HepG2 (cell line): ENCODE data around the gene ARL4D. TPM values are rescaled to one million over a fixed set of nuclear protein-coding genes. Genes with fewer than 3 reads are reported as not detected.
A peak's percentile ranks its signal among the peaks of the same experiment; 100 is the strongest.

Experiments
- CBX5 ChIP-seq: sonication (generic); formaldehyde crosslinking; IDR thresholded peaks from 2 replicates; pipeline ENCODE4 v1.4.0; 2020; ENCODE audit warnings: missing genetic modification reagents, borderline replicate concordance
- DPF2 ChIP-seq: sonication (generic); formaldehyde crosslinking; IDR thresholded peaks from 2 replicates; pipeline ENCODE4 v1.4.0; 2020; ENCODE audit warnings: mild to moderate bottlenecking, low read depth, missing genetic modification reagents, borderline replicate concordance
- EZH2 ChIP-seq: conservative IDR thresholded peaks from 2 replicates; pipeline ENCODE4 v1.6.1; 2012; ENCODE audit warnings: mild to moderate bottlenecking, low read depth, low read length, moderate library complexity
- MTA1 ChIP-seq: sonication (generic); formaldehyde crosslinking; IDR thresholded peaks from 2 replicates; pipeline ENCODE4 v1.4.0; 2020; ENCODE audit warnings: missing genetic modification reagents, mild to moderate bottlenecking, borderline replicate concordance
- NFKB2 ChIP-seq: sonication (generic); formaldehyde crosslinking; IDR thresholded peaks from 2 replicates; pipeline ENCODE4 v1.4.0; 2020; ENCODE audit warnings: missing genetic modification reagents, borderline replicate concordance
- NR2F1 ChIP-seq, 2 experiments: fragments of 450-650 bp in 1 of 2; formaldehyde crosslinking in 1 of 2; IDR thresholded peaks; 2 replicates each; pipeline versions ENCODE4 v1.5.0 to v1.6.1; 2016 to 2020; ENCODE audit warnings: mild to moderate bottlenecking in 1 of 2, missing compliant biosample characterization in 1 of 2, missing genetic modification reagents in 1 of 2, moderate library complexity in 1 of 2
- RXRA ChIP-seq: sonication (generic); formaldehyde crosslinking; IDR thresholded peaks from 2 replicates; pipeline ENCODE4 v1.5.1; 2020; ENCODE audit warnings: missing genetic modification reagents
- ZC3H13 ChIP-seq: sonication (generic); formaldehyde crosslinking; IDR thresholded peaks from 2 replicates; pipeline ENCODE4 v1.8.1; 2023; ENCODE audit warnings: mild to moderate bottlenecking, missing genetic modification reagents, moderate library complexity
- ZKSCAN5 ChIP-seq: sonication (generic); formaldehyde crosslinking; IDR thresholded peaks from 2 replicates; pipeline ENCODE4 v1.5.1; 2020; ENCODE audit warnings: mild to moderate bottlenecking, missing genetic modification reagents
- ZMYM4 ChIP-seq: sonication (generic); formaldehyde crosslinking; IDR thresholded peaks from 2 replicates; pipeline ENCODE4 v1.8.1; 2023; ENCODE audit warnings: mild to moderate bottlenecking, missing genetic modification reagents
- ZNF160 ChIP-seq: sonication (generic); formaldehyde crosslinking; IDR thresholded peaks from 2 replicates; pipeline ENCODE4 v1.8.0; 2022; ENCODE audit warnings: mild to moderate bottlenecking, inconsistent platforms, missing genetic modification reagents
- ZNF530 ChIP-seq: sonication (generic); formaldehyde crosslinking; IDR thresholded peaks from 2 replicates; pipeline ENCODE4 v1.5.0; 2020; ENCODE audit warnings: low read depth, mild to moderate bottlenecking, missing genetic modification reagents
- ZNF652 ChIP-seq: IDR thresholded peaks from 2 replicates; pipeline ENCODE4 v1.6.1; 2016; ENCODE audit warnings: low read depth, borderline replicate concordance
- polyA plus RNA-seq, 8 experiments: library from polyadenylated mRNA; depleted of rRNA in 3 of 8; stranded (reverse) in 7 of 8; unstranded in 1 of 8; fragments of >200 nt; fragmentation: Illumina TruSeq in 4 of 8; extraction: Trizol in 4 of 8; gene quantifications; 2 replicates each; pipeline versions ENCODE4 v1.2.1 to v1.2.3, GENCODE V29; 2011 to 2016; ENCODE audit warnings: low read depth in 4 of 8, missing spikeins in 1 of 8, mixed read lengths in 1 of 8; ENCODE audit not compliant: insufficient read depth in 1 of 8
- total RNA-seq, 5 experiments: library from RNA; depleted of rRNA; stranded (reverse); fragments of >200 nt; fragmentation: Illumina TruSeq; extraction: Trizol; gene quantifications; 2 replicates each; pipeline ENCODE4 v1.2.3, GENCODE V29; 2016; ENCODE audit warnings: low read depth in 1 of 5
- TF ChIP-seq, protein P1 (sequence below): IDR thresholded peaks from 2 replicates; pipeline ENCODE4 v1.6.1; 2016; ENCODE audit warnings: missing compliant biosample characterization, missing genetic modification reagents, borderline replicate concordance
- TF ChIP-seq, protein P2 (sequence below): sonication (generic); formaldehyde crosslinking; IDR thresholded peaks from 2 replicates; pipeline ENCODE4 v1.5.1; 2020; ENCODE audit warnings: missing genetic modification reagents, mild to moderate bottlenecking, borderline replicate concordance
- TF ChIP-seq, protein P3 (sequence below): sonication (generic); formaldehyde crosslinking; IDR thresholded peaks from 2 replicates; pipeline ENCODE4 v1.4.0; 2020; ENCODE audit warnings: mild to moderate bottlenecking, missing genetic modification reagents

Gene ARL4D
- total and polyA plus RNA-seq, 2 of the 13 experiments (the other 11 are each of a cell fraction or from before 2014, with no cell fraction given), result 9.0 to 25.9 TPM

DNA sequence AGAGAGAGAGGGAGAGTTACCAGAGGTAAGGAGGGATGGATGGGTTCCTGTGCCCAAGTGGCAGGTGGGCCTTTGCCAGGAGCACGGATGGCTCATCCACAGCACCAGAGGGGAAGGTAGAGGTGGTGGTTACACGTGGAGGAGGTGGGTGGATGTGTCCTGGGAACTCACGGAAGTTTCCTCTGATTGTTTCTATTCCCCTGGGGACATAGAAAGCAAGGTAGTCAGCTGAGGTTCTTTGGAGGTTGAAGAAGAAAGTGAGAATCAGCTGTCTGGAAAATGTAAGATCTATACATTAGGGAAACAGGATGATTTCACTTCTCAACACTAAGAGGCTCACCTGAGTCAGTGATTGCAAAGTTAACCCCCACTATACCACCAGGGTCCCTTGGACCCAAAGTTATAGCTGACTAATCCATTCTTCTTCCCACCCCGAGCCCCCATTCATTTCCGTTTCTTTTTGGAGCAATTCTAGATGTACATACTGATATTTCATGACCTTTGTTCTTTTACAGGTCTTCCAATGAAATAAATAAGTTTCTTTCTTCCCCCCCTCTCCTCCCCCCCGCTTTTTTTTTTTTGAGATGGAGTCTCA, 27.5 kb upstream of the ARL4D start (continued):
- TF ChIP-seq NR2F1 (CRISPR knock-in tag; IDR thresholded peaks at IDR 0.05) (no peak), CBX5 (no peak), MTA1 (CRISPR knock-in tag) (no peak), ZNF652 (CRISPR knock-in tag) (peak; percentile 98), ZKSCAN5 (CRISPR knock-in tag) (no peak), ZNF160 (no peak), DPF2 (CRISPR knock-in tag) (no peak), RXRA (CRISPR knock-in tag) (no peak), NFKB2 (CRISPR knock-in tag) (no peak), ZMYM4 (no peak), ZNF530 (CRISPR knock-in tag) (no peak), ZC3H13 (CRISPR knock-in tag) (no peak), EZH2 (no peak)
- TF ChIP-seq, protein P1, sequence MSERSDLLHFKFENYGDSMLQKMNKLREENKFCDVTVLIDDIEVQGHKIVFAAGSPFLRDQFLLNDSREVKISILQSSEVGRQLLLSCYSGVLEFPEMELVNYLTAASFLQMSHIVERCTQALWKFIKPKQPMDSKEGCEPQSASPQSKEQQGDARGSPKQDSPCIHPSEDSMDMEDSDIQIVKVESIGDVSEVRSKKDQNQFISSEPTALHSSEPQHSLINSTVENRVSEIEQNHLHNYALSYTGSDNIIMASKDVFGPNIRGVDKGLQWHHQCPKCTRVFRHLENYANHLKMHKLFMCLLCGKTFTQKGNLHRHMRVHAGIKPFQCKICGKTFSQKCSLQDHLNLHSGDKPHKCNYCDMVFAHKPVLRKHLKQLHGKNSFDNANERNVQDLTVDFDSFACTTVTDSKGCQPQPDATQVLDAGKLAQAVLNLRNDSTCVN (CRISPR knock-in tag), result peak; percentile 42; the same call in 1 of the 2 replicates
- TF ChIP-seq, protein P2, sequence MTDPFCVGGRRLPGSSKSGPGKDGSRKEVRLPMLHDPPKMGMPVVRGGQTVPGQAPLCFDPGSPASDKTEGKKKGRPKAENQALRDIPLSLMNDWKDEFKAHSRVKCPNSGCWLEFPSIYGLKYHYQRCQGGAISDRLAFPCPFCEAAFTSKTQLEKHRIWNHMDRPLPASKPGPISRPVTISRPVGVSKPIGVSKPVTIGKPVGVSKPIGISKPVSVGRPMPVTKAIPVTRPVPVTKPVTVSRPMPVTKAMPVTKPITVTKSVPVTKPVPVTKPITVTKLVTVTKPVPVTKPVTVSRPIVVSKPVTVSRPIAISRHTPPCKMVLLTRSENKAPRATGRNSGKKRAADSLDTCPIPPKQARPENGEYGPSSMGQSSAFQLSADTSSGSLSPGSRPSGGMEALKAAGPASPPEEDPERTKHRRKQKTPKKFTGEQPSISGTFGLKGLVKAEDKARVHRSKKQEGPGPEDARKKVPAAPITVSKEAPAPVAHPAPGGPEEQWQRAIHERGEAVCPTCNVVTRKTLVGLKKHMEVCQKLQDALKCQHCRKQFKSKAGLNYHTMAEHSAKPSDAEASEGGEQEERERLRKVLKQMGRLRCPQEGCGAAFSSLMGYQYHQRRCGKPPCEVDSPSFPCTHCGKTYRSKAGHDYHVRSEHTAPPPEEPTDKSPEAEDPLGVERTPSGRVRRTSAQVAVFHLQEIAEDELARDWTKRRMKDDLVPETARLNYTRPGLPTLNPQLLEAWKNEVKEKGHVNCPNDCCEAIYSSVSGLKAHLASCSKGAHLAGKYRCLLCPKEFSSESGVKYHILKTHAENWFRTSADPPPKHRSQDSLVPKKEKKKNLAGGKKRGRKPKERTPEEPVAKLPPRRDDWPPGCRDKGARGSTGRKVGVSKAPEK (CRISPR knock-in tag), result no peak
- TF ChIP-seq, protein P3, sequence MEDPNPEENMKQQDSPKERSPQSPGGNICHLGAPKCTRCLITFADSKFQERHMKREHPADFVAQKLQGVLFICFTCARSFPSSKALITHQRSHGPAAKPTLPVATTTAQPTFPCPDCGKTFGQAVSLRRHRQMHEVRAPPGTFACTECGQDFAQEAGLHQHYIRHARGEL (CRISPR knock-in tag), result no peak
